H4 (cell line): ENCODE data around the gene UBE2N. TPM values are rescaled to one million over a fixed set of nuclear protein-coding genes. Genes with fewer than 3 reads are reported as not detected.
A peak's percentile ranks its signal among the peaks of the same experiment; 100 is the strongest.

Experiments used
- DNase-seq: peaks from one replicate; pipeline ENCODE4 v3.0.0-alpha.2; 2015; ENCODE audit warnings: low spot score
- total RNA-seq: library from RNA; depleted of rRNA; stranded (reverse); fragments of >200 nt; shearing (Covaris generic); gene quantifications from 2 replicates; pipeline ENCODE4 v1.2.3, GENCODE V29; 2014

Gene UBE2N
- total RNA-seq, 1 experiment from 2014 or later = 163 TPM

- peak; percentile 53 for DNase-seq
Measured at GRCh38 chr12:93380480-93381121, 61.1 kb downstream of the UBE2N start.

DNA sequence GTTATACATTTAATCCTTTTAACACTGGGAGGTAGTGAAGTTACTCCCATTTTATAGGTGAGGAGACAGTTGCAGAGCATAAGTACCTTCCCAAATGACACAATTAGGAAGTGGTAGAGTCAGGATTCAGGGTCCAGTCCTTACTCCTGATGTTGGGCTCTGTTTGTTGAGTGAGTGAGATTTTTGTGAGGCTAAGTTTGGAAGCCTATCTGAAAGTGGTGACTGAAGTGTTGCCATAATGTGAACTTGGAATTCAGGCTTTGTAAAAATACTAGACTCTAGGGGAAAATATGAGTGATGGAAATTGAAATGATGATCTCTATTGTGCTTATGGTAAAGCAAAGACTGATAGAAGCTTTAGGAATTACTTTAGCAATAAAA lies 61.8 kb downstream of the UBE2N start:
- no peak for DNase-seq

GRCh38 chr12:93379326-93379980 lies 62.3 kb downstream of the UBE2N start:
- DNase-seq = no peak

DNA sequence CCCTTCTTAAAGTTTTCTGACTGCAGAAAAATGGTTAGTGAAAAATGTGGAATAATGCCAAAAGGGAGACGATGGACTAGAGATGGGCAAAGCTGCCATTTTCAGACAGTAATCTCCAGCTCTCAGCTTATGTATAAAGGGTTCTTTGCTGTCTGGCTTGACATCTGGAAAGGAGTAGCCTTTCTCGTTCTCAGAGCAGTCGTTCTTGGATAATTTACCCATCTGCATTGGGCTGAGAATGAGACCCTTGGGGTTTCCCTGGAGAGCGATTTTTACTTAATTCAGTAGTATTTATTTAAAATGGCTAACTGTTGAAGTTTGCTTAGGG lies 62.8 kb downstream of the UBE2N start:
- no peak for DNase-seq

DNA sequence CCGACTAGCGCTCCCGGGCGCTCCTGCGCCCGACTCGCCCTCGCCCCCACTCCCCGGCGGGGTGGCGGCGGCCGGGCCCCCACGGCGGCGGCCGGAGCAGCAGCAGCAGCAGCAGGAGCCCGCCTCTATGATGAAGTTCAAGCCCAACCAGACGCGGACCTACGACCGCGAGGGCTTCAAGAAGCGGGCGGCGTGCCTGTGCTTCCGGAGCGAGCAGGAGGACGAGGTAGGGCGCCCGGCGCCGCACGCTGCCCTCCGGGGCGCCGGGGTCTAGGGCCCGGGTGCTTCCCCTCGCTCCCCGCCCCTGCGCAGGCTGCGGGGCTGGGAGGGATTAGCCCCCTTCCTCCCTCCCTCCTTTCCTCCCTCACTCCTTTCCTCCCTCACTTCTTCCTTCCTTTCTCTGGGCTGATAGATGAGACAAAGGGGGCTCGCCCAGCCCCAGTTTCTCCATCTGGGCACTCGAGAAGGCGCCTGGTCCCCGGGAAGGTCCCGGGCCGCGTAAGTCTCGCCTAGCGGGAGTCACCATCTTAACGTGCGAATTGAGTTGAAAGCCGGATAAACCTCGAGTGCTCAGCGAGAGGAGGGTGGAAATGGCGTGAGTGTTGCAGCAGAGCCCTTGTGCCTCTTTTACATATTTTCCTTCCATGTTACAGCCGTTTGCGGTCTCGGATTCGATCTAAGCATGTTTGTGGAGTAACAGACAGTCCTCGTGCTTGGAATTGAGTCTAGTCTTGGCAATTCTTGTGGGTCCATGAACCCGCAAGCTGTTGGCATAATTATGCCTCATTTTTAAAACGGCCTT lies 63.4 kb downstream of the UBE2N start:
- peak; percentile 48 for DNase-seq

DNA sequence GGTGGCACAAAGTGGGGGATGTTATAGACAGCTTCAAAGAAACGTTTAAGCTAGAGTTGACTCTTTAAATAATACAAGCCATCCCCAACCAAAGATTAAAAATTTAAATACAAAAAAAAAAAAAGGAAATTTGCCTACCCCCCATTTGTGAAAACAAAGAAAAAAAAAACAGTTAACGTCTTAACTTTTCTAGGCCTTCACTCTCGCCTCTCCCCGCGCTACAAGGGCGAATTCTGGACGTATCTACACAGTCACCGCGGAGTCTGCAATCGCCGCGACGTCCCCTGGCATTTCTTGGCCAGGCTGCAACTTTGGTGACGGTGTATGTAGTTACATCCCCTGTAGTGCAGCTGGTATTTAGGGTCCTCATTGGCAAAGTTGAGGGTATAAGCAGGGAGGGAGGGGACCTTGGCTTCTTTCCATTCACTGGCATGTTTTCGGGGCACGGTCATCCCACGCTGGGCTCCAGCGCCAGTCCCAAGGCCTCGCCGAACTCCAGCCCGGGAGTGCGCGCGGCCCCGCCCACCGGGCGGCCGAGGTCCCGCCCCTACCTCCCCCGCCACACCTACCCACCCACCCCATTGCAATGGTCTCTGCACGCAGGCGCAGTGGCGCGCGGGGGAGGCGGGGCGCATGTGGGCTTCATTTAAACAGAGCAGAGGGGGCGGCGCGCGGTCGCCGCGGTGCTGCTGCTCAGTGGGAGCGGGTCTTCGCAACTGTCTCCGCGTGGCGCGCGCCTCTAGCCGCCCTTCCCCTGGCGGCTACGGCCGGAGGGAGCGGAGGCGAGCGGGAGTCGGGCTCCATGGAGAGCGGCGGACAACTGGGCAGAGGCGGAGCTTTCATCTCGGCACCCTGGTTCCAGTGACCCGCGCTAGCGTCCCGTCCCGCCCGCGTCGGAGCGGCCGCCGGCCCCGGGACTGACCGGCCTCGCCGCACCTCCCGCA lies 64.2 kb downstream of the UBE2N start, which contains the start of gene NUDT4:
TSS of gene NUDT4 (plus strand) at position 674 of the 944 bp plus-strand sequence. CDS start 398 bp downstream, outside the sequence.
- DNase-seq = peak; percentile 88

GRCh38 chr12:93376436-93377251 lies 65.1 kb downstream of the UBE2N start:
- no peak for DNase-seq

- DNase-seq = no peak
Measured at GRCh38 chr12:93375906-93376305, 65.8 kb downstream of the UBE2N start.

- no peak for DNase-seq
Measured at GRCh38 chr12:93373961-93374656, 67.6 kb downstream of the UBE2N start.

- DNase-seq = no peak
Measured at GRCh38 chr12:93370947-93371346, 70.8 kb downstream of the UBE2N start.

DNA sequence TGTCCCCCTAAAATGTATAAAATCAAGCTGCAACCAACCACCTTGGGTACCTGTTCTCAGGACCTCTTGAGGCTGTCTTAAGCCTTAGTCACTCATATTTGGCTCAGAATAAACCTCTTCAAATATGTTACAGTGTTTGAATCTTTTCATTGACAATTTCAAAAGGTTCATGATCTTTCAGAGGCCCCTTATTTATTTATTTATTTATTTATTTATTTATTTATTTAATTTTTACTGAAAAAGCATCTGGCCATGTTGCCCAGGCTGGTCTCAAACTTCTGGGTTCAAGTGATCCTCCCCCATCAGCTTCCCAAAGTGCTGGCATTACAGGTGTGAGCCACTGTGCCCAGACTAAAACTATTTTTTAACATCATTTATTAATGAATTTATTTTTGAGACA lies 72.2 kb downstream of the UBE2N start:
- DNase-seq = no peak

DNA sequence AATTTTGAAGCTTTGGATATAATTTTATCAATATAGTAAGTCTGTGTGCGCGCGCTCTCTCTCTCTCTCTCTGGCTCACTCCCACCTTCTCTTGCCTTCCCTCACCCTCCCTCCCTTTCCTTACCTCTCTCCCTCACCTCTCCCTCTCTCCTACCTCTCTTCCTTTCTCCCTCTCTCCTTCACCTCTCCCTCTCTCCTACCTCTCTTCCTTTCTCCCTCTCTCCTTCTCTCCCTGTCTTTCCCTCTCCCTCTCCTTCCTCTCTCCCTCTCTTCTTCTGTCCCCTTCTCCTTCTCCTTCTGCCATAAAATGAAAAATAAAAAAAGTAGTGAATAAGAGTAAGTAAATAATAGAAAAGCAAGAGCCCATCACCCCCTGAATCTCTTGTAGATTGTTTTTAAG lies 73.0 kb downstream of the UBE2N start:
- no peak for DNase-seq

DNA sequence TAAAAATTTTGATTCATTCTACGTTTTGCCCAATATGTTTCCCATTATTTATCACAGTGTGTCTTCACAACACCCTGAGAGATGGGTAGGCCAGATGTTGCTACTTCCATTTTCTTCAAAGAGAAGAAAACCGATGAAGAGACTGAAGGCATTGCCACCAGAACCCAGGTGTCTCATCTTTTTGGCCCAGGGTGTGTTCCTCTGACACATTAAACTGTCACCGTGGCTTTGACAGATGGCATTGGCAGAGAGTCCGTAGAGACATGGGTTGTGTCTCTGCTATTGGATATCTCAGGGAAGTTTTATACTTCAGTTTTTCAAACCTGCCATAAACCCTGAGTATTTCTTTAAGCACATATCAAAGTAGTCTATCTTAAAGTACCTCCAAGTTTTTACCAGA lies 75.3 kb downstream of the UBE2N start:
- no peak for DNase-seq

- DNase-seq = no peak
Measured at GRCh38 chr12:93365616-93366405, 75.9 kb downstream of the UBE2N start.

GRCh38 chr12:93363841-93364297 lies 77.9 kb downstream of the UBE2N start:
- DNase-seq = no peak

DNA sequence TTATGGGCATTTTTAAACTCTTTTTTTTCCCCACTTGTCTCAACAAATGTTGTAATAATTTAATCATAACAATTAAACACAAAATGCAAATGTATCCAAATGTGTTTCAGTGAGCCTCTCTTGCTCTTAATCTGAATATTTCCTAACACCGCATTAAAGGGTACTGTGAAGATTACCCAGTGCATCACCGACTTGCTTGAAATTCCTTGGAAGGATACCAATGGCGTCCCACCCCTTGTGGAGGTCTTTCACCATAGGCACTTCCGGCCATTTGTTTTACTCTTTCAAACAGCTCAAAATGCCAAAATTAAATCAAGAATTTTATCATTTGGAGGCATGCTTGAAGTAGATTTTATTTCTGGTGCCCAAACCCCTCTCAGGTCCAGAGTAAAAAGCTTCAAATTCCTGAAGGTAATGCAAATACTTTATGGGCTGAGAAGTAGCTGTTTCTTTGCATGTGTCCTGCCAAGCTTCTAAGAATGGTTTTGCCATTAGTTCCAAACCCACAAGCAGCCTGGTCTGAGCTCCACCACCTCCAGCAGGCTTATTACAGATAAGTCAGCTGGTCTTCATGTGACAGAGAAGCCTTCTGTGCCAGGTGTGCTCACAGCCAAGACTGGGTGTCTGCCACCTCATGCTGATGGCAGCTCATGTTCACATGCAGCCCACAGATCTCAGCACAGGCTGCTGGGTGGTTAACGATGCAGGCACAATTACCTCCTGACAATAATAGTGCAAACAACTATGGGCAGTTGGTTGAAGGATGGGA lies 80.4 kb downstream of the UBE2N start:
- peak; percentile 39 for DNase-seq

DNA sequence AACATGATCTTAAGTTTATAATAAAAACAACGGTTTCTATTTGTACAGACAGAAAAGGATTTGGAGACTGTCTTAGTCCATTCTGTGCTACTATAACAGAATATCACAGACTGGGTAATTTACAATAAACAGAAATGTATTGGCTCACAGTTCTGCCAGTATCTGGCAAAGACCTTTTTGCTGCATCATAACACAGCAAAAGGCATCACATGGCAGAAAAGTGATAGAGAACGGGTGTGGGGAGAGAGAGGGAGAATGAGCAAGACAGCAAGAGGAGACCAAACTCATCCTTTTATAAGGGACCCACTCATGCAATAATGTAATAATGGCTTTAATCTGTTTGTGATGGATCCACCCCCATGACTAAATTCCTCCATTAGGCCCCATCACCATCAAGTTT lies 81.1 kb downstream of the UBE2N start:
- no peak for DNase-seq

DNA sequence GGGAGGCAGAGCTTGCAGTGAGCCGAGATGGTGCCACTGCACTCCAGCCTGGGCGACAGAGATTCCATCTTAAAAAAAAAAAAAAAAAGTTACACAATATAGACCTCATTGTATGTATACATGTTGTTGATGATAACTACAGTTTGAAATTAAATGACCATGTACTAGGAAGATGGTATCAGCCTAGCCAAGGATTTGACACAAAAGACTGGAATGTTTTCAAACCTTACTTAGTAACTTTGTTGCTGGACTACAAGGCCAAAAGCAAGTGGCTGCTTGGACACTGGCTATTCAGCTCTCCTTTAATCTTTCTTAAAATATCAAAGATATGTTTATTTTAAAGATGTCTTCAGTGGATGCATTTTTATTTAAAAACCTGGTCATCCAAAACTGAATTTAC lies 82.9 kb downstream of the UBE2N start:
- DNase-seq = no peak

DNA sequence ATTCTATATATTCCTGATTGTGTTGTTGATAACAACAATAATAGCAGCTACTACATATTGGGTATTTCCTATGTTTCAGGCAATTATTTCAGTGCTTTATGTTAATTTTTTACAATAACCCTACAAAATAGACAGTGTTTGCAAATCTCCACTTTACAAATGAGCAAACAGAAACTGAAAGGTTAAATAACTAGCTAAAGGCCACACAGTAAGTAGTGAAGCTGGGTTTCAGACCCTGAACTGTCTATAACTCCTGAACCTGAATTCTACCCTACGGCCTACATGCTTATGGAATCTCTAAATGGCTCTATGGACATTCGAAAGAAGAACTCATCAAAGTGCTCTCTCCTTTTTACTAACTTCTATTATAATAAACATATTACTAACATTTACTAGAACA lies 83.7 kb downstream of the UBE2N start:
- no peak for DNase-seq
